ENCODE data around the gene OCA2.

The OCA2 gene

DNA sequence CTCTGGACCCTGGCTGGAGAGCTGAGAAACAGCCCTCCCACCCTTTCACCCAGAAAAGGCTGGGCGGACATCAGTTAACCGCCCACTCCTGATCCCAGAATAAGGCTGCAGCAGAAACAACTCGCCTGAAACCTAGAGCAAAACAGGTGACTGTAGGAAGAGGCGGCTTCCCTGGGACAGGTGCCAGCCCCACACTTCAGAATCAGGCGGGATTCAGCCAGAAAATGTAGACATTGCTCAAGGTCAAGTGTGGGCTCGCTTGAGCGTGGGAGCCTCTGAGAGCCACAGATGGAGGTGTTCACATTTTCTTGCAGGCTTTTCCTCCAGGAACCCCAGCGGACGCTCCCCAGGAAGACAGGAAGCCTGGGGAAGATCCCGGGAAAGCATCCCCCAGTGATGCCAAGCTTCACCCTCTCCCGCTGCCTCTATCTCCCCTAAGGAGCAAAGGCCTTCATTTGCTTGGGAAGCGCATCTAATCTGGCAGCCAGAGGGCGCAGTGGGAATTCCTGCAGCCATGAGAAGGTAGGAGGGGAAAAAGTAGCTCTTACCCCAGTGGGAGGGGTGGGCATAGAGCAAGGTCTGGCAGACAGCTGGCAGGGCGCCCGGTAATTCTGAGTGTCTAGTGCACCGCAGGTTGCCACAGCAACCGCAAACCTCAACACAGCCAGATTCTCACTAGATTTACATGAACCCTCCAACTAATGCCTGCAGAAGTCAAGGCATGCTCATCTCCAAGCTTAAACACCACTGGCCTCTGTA, 77.7 kb downstream of the OCA2 start:
- no peak for DNase-seq (ENCODE audit: low read depth)
- no peak overlapping the region for H3K4me3 ChIP-seq (ENCODE audit: low read depth, low read length)
- TF ChIP-seq, protein P1, sequence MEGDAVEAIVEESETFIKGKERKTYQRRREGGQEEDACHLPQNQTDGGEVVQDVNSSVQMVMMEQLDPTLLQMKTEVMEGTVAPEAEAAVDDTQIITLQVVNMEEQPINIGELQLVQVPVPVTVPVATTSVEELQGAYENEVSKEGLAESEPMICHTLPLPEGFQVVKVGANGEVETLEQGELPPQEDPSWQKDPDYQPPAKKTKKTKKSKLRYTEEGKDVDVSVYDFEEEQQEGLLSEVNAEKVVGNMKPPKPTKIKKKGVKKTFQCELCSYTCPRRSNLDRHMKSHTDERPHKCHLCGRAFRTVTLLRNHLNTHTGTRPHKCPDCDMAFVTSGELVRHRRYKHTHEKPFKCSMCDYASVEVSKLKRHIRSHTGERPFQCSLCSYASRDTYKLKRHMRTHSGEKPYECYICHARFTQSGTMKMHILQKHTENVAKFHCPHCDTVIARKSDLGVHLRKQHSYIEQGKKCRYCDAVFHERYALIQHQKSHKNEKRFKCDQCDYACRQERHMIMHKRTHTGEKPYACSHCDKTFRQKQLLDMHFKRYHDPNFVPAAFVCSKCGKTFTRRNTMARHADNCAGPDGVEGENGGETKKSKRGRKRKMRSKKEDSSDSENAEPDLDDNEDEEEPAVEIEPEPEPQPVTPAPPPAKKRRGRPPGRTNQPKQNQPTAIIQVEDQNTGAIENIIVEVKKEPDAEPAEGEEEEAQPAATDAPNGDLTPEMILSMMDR (IDR thresholded peaks at IDR 0.05; ENCODE audit: low read depth, low read length, missing control alignments) = no peak

DNA sequence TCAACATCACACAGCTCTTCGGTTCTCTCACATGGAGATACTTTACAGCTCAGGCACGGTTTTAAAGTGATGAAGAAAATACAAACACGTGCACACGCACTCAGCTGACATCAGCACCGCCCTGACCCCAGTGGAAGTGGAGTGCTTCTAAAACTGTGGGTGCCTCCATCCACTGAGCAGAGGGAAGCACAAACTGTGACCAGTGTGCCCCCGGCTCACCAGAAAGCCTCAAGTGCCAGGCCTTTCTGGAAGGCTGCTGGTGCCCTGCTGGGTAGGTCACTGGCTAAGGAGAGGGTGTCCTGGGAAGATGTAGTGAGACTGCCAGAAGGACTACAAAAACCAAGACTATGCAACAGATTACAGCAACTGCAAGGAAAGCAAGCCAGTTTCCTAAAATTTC, 78.5 kb downstream of the OCA2 start:
- TF ChIP-seq, protein P1 (IDR thresholded peaks at IDR 0.05; ENCODE audit: low read depth, low read length, missing control alignments) = no peak
- no peak overlapping the region for H3K4me3 ChIP-seq (ENCODE audit: low read depth, low read length)
- no peak for DNase-seq (ENCODE audit: low read depth)

DNA sequence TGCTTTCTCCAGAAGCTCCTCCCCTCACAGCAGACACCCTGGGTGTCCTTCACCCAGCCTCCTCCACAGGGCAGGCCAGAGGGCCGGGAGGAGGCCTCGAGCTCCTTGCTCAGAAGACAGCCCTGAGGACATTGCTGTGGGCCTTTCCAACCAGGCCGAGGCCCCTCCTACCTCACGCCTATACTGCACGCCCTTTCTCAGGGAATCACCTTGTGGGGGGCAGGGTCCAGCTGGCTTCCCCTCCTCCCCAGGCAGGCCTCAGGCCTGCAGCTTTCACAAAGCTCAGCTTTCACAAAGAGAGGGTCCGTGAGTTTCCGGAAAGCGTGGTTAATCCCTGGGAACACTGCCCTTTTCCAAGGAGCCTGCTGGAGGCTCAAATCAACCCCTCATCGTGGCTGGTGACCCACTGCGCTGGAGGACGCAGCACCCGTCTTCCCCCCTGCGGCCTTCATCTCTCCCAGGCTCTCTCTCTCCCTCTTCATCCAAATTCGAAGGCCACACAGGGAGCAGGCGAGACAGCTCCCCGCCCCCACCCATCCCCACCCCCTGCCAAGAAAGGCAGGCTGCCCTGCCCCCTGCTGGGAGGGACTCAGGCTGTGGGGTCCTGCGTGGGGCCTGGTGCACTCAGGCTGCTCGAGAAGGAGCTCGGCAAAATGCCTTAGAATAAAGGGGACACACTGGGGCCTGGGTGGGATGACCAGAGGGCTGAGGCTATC, 79.4 kb downstream of the OCA2 start:
- TF ChIP-seq, protein P1 (IDR thresholded peaks at IDR 0.05; ENCODE audit: low read depth, low read length, missing control alignments) = no peak

DNA sequence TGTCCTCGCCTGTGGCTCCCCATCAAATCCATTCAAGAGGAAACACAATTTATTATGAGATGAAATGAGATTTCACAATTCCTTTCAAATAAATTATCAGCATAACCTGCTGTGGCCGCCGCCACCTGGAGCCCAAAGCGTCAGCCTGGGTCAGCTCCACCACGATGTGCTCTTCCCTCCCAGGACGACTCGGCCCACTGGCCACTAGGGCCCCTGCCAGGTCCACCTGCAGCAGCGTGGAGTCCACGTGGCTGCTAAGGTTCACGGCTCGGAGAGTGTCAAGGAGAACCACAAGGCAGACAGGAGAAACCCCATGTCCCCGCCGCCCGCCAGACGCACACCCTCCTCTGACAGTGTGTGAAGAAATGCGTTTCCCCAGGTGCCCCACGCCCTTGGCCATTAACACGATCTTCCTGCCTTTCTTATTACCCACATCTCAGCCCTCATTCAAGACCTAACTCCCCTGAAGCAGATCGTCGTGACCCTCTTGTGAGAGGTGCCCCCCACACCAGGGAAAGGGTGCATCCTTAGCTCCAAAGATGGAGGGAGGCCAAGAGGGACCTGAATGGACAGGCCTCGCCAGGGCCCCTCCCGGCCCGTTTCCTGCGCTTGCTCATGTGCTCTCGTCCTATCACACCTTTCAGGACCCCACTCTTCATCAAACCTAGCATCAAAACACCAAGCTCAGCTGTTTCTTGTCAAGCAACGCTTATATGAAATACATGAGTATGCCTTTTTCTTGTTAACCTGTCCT, 80.6 kb downstream of the OCA2 start:
- TF ChIP-seq, protein P1 (IDR thresholded peaks at IDR 0.05; ENCODE audit: low read depth, low read length, missing control alignments) = no peak
- H3K4me3 ChIP-seq (ENCODE audit: low read depth, low read length) = no peak overlapping the region
- DNase-seq (ENCODE audit: low read depth) = no peak

More for the DNA sequence above, 79.4 kb downstream of the OCA2 start:
- H3K4me3 ChIP-seq (ENCODE audit: low read depth, low read length) = no peak overlapping the region
- no peak for DNase-seq (ENCODE audit: low read depth)

DNA sequence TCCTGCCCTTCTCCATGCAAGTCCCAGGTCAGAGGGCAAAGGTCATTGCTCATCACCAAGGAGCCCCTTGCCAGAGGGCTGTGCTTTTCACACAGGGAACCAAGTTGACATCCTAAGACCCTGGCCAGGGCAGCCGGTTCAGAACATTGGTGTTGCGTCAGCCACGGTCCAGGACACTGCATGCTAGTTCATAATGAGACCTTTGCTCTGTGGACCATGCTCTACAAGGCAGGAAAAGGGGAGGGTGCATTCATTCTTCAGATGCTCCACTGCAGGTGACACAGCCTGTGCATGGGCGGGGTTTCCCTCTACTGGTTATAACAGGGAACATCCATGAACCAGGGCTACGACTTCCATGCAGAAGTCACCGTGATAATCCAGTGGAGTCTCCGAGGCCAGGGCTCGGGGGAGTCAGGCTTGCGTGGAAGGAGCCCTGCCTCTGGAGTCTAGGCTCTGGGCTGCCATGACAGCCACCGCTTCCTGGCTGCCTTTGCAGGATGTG, 81.6 kb downstream of the OCA2 start:
- no peak overlapping the region for H3K4me3 ChIP-seq (ENCODE audit: low read depth, low read length)
- TF ChIP-seq, protein P1 (IDR thresholded peaks at IDR 0.05; ENCODE audit: low read depth, low read length, missing control alignments) = no peak
- no peak for DNase-seq (ENCODE audit: low read depth)

DNA sequence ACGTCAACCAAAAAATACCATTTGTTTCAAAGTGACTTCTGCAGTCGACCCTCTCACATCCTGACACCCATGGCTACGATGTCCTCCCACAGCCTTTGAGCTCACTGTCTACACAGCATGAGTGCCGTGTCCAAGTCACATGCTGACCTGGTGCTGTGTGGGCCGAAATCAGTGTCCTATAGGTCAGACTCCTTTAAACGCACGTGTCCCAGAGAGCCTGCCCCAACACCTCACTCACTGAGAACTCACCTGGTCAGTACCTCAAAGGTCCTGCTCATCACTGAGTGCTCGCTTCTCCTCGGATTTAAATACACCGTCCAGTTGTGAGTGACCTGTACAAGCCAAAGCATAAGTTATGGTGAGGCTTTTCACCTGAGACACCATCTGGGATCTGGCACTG, 83.3 kb downstream of the OCA2 start:
- TF ChIP-seq, protein P1 (IDR thresholded peaks at IDR 0.05; ENCODE audit: low read depth, low read length, missing control alignments) = no peak
- DNase-seq (ENCODE audit: low read depth) = no peak
- no peak overlapping the region for H3K4me3 ChIP-seq (ENCODE audit: low read depth, low read length)

Measured in GM12864 (cell line).